ENCODE results near the gene NAT14.

NAT14 gene

GRCh38 chr19:55472463-55472862, 12.5 kb upstream of the NAT14 start:
- no peak for DNase-seq

- no peak for DNase-seq
Observed at GRCh38 chr19:55473225-55474012, 11.6 kb upstream of the NAT14 start.

- DNase-seq, result no peak
Observed at GRCh38 chr19:55474269-55475265, 10.4 kb upstream of the NAT14 start.

- peak; percentile 95 for DNase-seq
Observed at GRCh38 chr19:55476100-55476775, 8.8 kb upstream of the NAT14 start, which contains the start of gene ZNF628. Gene ZNF628 (plus strand): TSS chr19:55476617. CDS start chr19:55479911, 3,294 bp downstream.

- DNase-seq, result no peak
Observed at GRCh38 chr19:55477905-55478304, 7.1 kb upstream of the NAT14 start.

- DNase-seq, result no peak
Observed at GRCh38 chr19:55478364-55478763, 6.6 kb upstream of the NAT14 start.

GRCh38 chr19:55479045-55479444, 5.9 kb upstream of the NAT14 start:
- DNase-seq, result no peak

- no peak for DNase-seq
Observed at GRCh38 chr19:55479451-55480230, 5.3 kb upstream of the NAT14 start.

GRCh38 chr19:55481148-55481793, 3.7 kb upstream of the NAT14 start:
- no peak for DNase-seq

- no peak for DNase-seq
Observed at GRCh38 chr19:55481794-55482155, 3.2 kb upstream of the NAT14 start.

GRCh38 chr19:55482156-55482961, 2.6 kb upstream of the NAT14 start:
- DNase-seq, result no peak

- DNase-seq, result no peak
Observed at GRCh38 chr19:55482967-55483705, 1.9 kb upstream of the NAT14 start.

GRCh38 chr19:55483706-55484592, 1.0 kb upstream of the NAT14 start:
- no peak for DNase-seq

- no peak for DNase-seq
Observed at GRCh38 chr19:55485439-55486011, 537 bp downstream of the NAT14 start.

GRCh38 chr19:55486043-55486970, 1.3 kb downstream of the NAT14 start:
- no peak for DNase-seq

GRCh38 chr19:55486971-55487923, 2.3 kb downstream of the NAT14 start:
- DNase-seq, result no peak

Data from NCI-H1048 (cell line).